HepG2 (cell line): Measurements from ENCODE around the gene FN1. TPM values are rescaled to one million over a fixed set of nuclear protein-coding genes. Genes with fewer than 3 reads are reported as not detected.

Source experiments
- BCLAF1 ChIP-seq: fragments of 450-650 bp; IDR thresholded peaks from 2 replicates; pipeline ENCODE4 v1.6.1; 2017; ENCODE audit warnings: mild to moderate bottlenecking
- ELK4 ChIP-seq: sonication (generic); formaldehyde crosslinking; IDR thresholded peaks from 2 replicates; pipeline ENCODE4 v1.9.0; 2021; ENCODE audit warnings: missing genetic modification reagents, borderline replicate concordance
- FOXA3 ChIP-seq: IDR thresholded peaks from 2 replicates; pipeline ENCODE4 v1.6.1; 2016; ENCODE audit warnings: missing genetic modification reagents, missing compliant biosample characterization
- HNRNPUL1 ChIP-seq: fragments of 200-400 bp; formaldehyde crosslinking; IDR thresholded peaks from 2 replicates; pipeline ENCODE4 v1.6.1; 2017; ENCODE audit warnings: low read depth, mild to moderate bottlenecking, low read length, moderate library complexity
- HOXA5 ChIP-seq: sonication (generic); formaldehyde crosslinking; IDR thresholded peaks from 2 replicates; pipeline ENCODE4 v1.4.0; 2020; ENCODE audit warnings: missing genetic modification reagents
- JUNB ChIP-seq: sonication (generic); formaldehyde crosslinking; IDR thresholded peaks from 2 replicates; pipeline ENCODE4 v1.8.0; 2022; ENCODE audit warnings: missing genetic modification reagents, mild to moderate bottlenecking, borderline replicate concordance
- KLF13 ChIP-seq: sonication (generic); formaldehyde crosslinking; IDR thresholded peaks from 2 replicates; pipeline ENCODE4 v1.4.0; 2020; ENCODE audit warnings: mild to moderate bottlenecking, missing genetic modification reagents
- PRMT3 ChIP-seq: sonication (generic); formaldehyde crosslinking; IDR thresholded peaks from 2 replicates; pipeline ENCODE4 v1.8.1; 2022; ENCODE audit warnings: low read depth, mild to moderate bottlenecking, moderate library complexity, missing genetic modification reagents, borderline replicate concordance
- THAP7 ChIP-seq: sonication (generic); formaldehyde crosslinking; IDR thresholded peaks from 2 replicates; pipeline ENCODE4 v1.8.1; 2023; ENCODE audit warnings: mild to moderate bottlenecking, missing genetic modification reagents
- YY1 ChIP-seq: IDR thresholded peaks from 2 replicates; pipeline ENCODE4 v1.6.1; 2011; ENCODE audit warnings: low read length, low read depth, moderate library complexity, mild to moderate bottlenecking; ENCODE audit not compliant: insufficient read depth, insufficient replicate concordance
- ZNF24 ChIP-seq: fragments of 450-650 bp; IDR thresholded peaks from 2 replicates; pipeline ENCODE4 v1.6.1; 2017; ENCODE audit warnings: antibody characterized with exemption, mild to moderate bottlenecking
- ZNF251 ChIP-seq: sonication (generic); formaldehyde crosslinking; IDR thresholded peaks from 2 replicates; pipeline ENCODE4 v1.9.0; 2021; ENCODE audit warnings: mild to moderate bottlenecking, missing genetic modification reagents
- ZNF460 ChIP-seq: sonication (generic); formaldehyde crosslinking; IDR thresholded peaks from 2 replicates; pipeline ENCODE4 v1.5.1; 2020; ENCODE audit warnings: missing genetic modification reagents, mild to moderate bottlenecking, borderline replicate concordance
- ZNF562 ChIP-seq: sonication (generic); formaldehyde crosslinking; IDR thresholded peaks from 2 replicates; pipeline ENCODE4 v1.8.0; 2022; ENCODE audit warnings: missing genetic modification reagents, borderline replicate concordance
- ZNF597 ChIP-seq: sonication (generic); formaldehyde crosslinking; IDR thresholded peaks from 2 replicates; pipeline ENCODE4 v1.5.0; 2020; ENCODE audit warnings: missing genetic modification reagents
- ZNF598 ChIP-seq: sonication (generic); formaldehyde crosslinking; IDR thresholded peaks from 2 replicates; pipeline ENCODE4 v1.5.1; 2020; ENCODE audit warnings: mild to moderate bottlenecking, missing genetic modification reagents, borderline replicate concordance
- ZNF772 ChIP-seq: sonication (generic); formaldehyde crosslinking; IDR thresholded peaks from 2 replicates; pipeline ENCODE4 v1.5.0; 2020; ENCODE audit warnings: mild to moderate bottlenecking, missing genetic modification reagents
- ZNF780A ChIP-seq: sonication (generic); formaldehyde crosslinking; IDR thresholded peaks from 2 replicates; pipeline ENCODE4 v1.8.0; 2022; ENCODE audit warnings: mild to moderate bottlenecking, missing genetic modification reagents, moderate library complexity
- polyA plus RNA-seq, 8 experiments: library from polyadenylated mRNA; depleted of rRNA in 3 of 8; stranded (reverse) in 7 of 8; unstranded in 1 of 8; fragments of >200 nt; fragmentation: Illumina TruSeq in 4 of 8; extraction: Trizol in 4 of 8; gene quantifications; 2 replicates each; pipeline versions ENCODE4 v1.2.1 to v1.2.3, GENCODE V29; 2011 to 2016; ENCODE audit warnings: low read depth in 4 of 8, missing spikeins in 1 of 8, mixed read lengths in 1 of 8; ENCODE audit not compliant: insufficient read depth in 1 of 8
- total RNA-seq, 5 experiments: library from RNA; depleted of rRNA; stranded (reverse); fragments of >200 nt; fragmentation: Illumina TruSeq; extraction: Trizol; gene quantifications; 2 replicates each; pipeline ENCODE4 v1.2.3, GENCODE V29; 2016; ENCODE audit warnings: low read depth in 1 of 5
- TF ChIP-seq, protein P1 (sequence below): sonication (generic); formaldehyde crosslinking; IDR thresholded peaks from 2 replicates; pipeline ENCODE4 v1.5.1; 2020; ENCODE audit warnings: missing genetic modification reagents, mild to moderate bottlenecking, borderline replicate concordance
- TF ChIP-seq, protein P2 (sequence below): sonication (generic); formaldehyde crosslinking; IDR thresholded peaks from 2 replicates; pipeline ENCODE4 v1.5.1; 2020; ENCODE audit warnings: mild to moderate bottlenecking, missing genetic modification reagents, borderline replicate concordance

The FN1 gene
- total and polyA plus RNA-seq, 2 of the 13 experiments (the other 11 are each of a cell fraction or from before 2014, with no cell fraction given), result 1,847 to 6,471 TPM

DNA sequence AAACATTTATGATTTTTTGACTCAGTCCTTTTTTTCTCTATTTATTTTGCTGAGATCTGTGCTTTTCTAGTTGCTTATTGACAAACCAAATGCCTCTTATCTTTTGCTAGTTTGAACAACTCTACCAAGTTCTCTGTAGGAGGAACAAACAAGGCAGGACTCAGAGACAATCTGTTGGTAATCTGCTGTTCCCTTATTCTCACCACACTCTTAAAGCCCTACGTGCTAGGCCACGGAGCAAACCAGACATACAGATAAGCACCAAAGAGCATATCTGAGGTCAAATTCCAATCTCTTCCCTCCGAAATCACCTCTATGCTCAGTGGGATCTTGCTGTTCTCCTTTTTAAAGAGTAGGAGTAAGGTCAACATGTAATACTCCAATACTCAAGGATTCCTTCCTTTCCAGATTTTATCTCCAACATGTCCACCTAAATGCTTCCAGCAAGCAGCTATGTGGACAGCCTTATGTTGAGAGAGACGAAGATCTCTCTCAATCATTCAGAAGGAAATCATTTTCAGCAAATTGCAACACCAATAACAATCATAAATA, 18.4 kb downstream of the FN1 start (continued):
- TF ChIP-seq, protein P1, sequence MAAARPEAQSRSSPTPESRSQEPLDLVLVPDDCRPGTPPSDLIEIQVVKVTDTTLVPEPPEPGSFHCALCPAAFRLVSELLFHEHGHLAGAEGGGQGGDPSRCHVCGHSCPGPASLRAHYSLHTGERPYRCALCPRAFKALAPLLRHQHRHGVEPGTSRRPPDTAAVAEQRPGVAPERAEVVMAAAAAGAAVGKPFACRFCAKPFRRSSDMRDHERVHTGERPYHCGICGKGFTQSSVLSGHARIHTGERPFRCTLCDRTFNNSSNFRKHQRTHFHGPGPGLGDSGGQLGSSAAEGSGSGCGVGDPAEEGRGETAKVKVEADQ, result no peak; the same call in 1 of the 2 replicates
- no peak for TF ChIP-seq KLF13
- TF ChIP-seq FOXA3, result peak; percentile 98
- peak; percentile 91 for TF ChIP-seq HNRNPUL1
- TF ChIP-seq YY1, result no peak
- no peak for TF ChIP-seq BCLAF1
- TF ChIP-seq, protein P2, sequence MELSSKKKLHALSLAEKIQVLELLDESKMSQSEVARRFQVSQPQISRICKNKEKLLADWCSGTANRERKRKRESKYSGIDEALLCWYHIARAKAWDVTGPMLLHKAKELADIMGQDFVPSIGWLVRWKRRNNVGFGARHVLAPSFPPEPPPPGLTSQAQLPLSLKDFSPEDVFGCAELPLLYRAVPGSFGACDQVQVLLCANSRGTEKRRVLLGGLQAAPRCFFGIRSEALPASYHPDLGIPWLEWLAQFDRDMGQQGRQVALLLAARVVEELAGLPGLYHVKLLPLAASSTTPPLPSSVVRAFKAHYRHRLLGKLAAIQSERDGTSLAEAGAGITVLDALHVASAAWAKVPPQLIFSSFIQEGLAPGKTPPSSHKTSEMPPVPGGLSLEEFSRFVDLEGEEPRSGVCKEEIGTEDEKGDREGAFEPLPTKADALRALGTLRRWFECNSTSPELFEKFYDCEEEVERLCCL (CRISPR knock-in tag), result no peak
- TF ChIP-seq ZNF251 (CRISPR knock-in tag), result no peak
- no peak for TF ChIP-seq ZNF598 (CRISPR knock-in tag)
- peak; percentile 89 for TF ChIP-seq HOXA5
- TF ChIP-seq JUNB (CRISPR knock-in tag), result peak; percentile 31; the same call in 1 of the 2 replicates
- TF ChIP-seq ELK4 (CRISPR knock-in tag), result no peak
- TF ChIP-seq ZNF597 (CRISPR knock-in tag), result no peak
- no peak for TF ChIP-seq ZNF780A
- no peak for TF ChIP-seq ZNF562 (CRISPR knock-in tag)
- TF ChIP-seq ZNF460 (CRISPR knock-in tag), result no peak; the same call in 1 of the 2 replicates
- no peak for TF ChIP-seq ZNF24
- TF ChIP-seq ZNF772 (CRISPR knock-in tag), result 0 out of 2 replicates have a peak, but pooled peaks have one; percentile 32
- peak; percentile 57; the same call in 1 of the 2 replicates for TF ChIP-seq PRMT3
- no peak for TF ChIP-seq THAP7 (CRISPR knock-in tag)
